Loucy (cell line): ENCODE data around the gene NEDD4L.

ENCODE experiments used
- H2AFZ ChIP-seq: fragments of 200-600 bp; sonication (generic); 2 replicates; pipeline ENCODE4 v1.6.0; 2016; ENCODE audit warnings: antibody characterized with exemption, mild to moderate bottlenecking, low read length, moderate library complexity
- H3F3A ChIP-seq: fragments of 200-600 bp; 2 replicates; pipeline ENCODE4 v1.6.0; 2016; ENCODE audit warnings: antibody characterized with exemption, low read depth, mild to moderate bottlenecking
- H3K27me3 ChIP-seq: fragments of 200-600 bp; sonication (generic); 2 replicates; pipeline ENCODE4 v1.6.1; 2014; ENCODE audit warnings: low read length, mild to moderate bottlenecking; ENCODE audit not compliant: insufficient read depth, poor library complexity, severe bottlenecking
- H3K36me3 ChIP-seq: fragments of 200-600 bp; sonication (generic); 2 replicates; pipeline ENCODE4 v1.6.1; 2016; ENCODE audit warnings: low read length; ENCODE audit not compliant: insufficient read depth
- H3K4me1 ChIP-seq: fragments of 200-600 bp; sonication (generic); 2 replicates; pipeline ENCODE4 v1.5.1; 2014; ENCODE audit warnings: low read length, mild to moderate bottlenecking; ENCODE audit not compliant: insufficient read depth, poor library complexity, severe bottlenecking
- H3K4me2 ChIP-seq: fragments of 200-600 bp; sonication (generic); 2 replicates; pipeline ENCODE4 v1.6.0; 2014; ENCODE audit warnings: antibody characterized with exemption, low read length, low read depth, mild to moderate bottlenecking; ENCODE audit not compliant: poor library complexity, severe bottlenecking
- H3K4me3 ChIP-seq: fragments of 200-600 bp; sonication (generic); 2 replicates; pipeline ENCODE4 v1.5.1; 2014; ENCODE audit warnings: low read length, mild to moderate bottlenecking, mixed read lengths; ENCODE audit not compliant: poor library complexity, severe bottlenecking
- H3K79me2 ChIP-seq: fragments of 200-600 bp; sonication (generic); 2 replicates; pipeline ENCODE4 v1.6.1; 2014; ENCODE audit warnings: low read length; ENCODE audit not compliant: insufficient read depth
- H3K9ac ChIP-seq: fragments of 200-600 bp; sonication (generic); 2 replicates; pipeline ENCODE4 v1.6.0; 2014; ENCODE audit warnings: mild to moderate bottlenecking, low read depth, low read length, moderate library complexity; ENCODE audit not compliant: poor library complexity, severe bottlenecking
- H3K9me2 ChIP-seq: fragments of 200-600 bp; sonication (generic); replicated peaks from 2 replicates; pipeline ENCODE4 v1.6.1; 2016; ENCODE audit warnings: low read depth, low read length, mixed read lengths
- H3K9me3 ChIP-seq: fragments of 200-600 bp; sonication (generic); 2 replicates; pipeline ENCODE4 v1.6.1; 2014; ENCODE audit warnings: mild to moderate bottlenecking, antibody characterized with exemption, low read length, low read depth; ENCODE audit not compliant: insufficient read depth
- H4K20me1 ChIP-seq: fragments of 200-600 bp; sonication (generic); 2 replicates; pipeline ENCODE4 v1.6.0; 2014; ENCODE audit warnings: antibody characterized with exemption, low read length, mild to moderate bottlenecking; ENCODE audit not compliant: insufficient read depth, poor library complexity, severe bottlenecking
- CTCF ChIP-seq: fragments of 200-600 bp; sonication (generic); conservative IDR thresholded peaks from 2 replicates; pipeline ENCODE4 v1.5.1; 2014; ENCODE audit warnings: mild to moderate bottlenecking, antibody characterized with exemption, low read length
- EZH2phosphoT487 ChIP-seq: fragments of 200-600 bp; IDR thresholded peaks from 2 replicates; pipeline ENCODE4 v1.6.1; 2018; ENCODE audit warnings: antibody characterized with exemption, mild to moderate bottlenecking, moderate library complexity, borderline replicate concordance

Gene NEDD4L

GRCh38 chr18:58284699-58285448, 240.8 kb downstream of the NEDD4L start:
- Histone ChIP-seq H3K4me3 (no peak overlapping the region), H3K79me2 (no peaks in the 10 kb centered on the region), H2AFZ (no peak overlapping the region), H3F3A (no peaks in the 10 kb centered on the region), H3K9ac (no peak overlapping the region), H3K9me2 (no peaks in the 10 kb centered on the region), H4K20me1 (no peaks in the 10 kb centered on the region), H3K9me3 (no peaks in the 10 kb centered on the region), H3K27me3 (no peaks in the 10 kb centered on the region), H3K4me1 (peaks cover 5% of the 10 kb centered on the region), H3K4me2 (no peak overlapping the region), H3K36me3 (no peaks in the 10 kb centered on the region)
- TF ChIP-seq EZH2phosphoT487 = no peak
- TF ChIP-seq CTCF = no peak

- Histone ChIP-seq H3K4me3 (no peak overlapping the region), H3K9me2 (no peaks in the 10 kb centered on the region), H3K9ac (no peak overlapping the region)
Observed at GRCh38 chr18:58285449-58286130, 241.6 kb downstream of the NEDD4L start.

GRCh38 chr18:58286632-58287352, 242.8 kb downstream of the NEDD4L start:
- Histone ChIP-seq H3K9ac (no peak overlapping the region), H3K27me3 (no peaks in the 10 kb centered on the region), H3K9me2 (no peaks in the 10 kb centered on the region), H3F3A (no peaks in the 10 kb centered on the region), H3K4me2 (no peak overlapping the region), H3K36me3 (no peaks in the 10 kb centered on the region), H3K9me3 (no peaks in the 10 kb centered on the region), H4K20me1 (no peaks in the 10 kb centered on the region), H3K4me1 (peaks cover 5% of the 10 kb centered on the region), H2AFZ (no peak overlapping the region), H3K79me2 (no peaks in the 10 kb centered on the region), H3K4me3 (no peak overlapping the region)
- TF ChIP-seq EZH2phosphoT487 (no peak), CTCF (no peak)

More at GRCh38 chr18:58285449-58286130, 241.6 kb downstream of the NEDD4L start:
- Histone ChIP-seq H3K9me3 (no peaks in the 10 kb centered on the region), H3K36me3 (no peaks in the 10 kb centered on the region), H3K79me2 (no peaks in the 10 kb centered on the region), H2AFZ (no peak overlapping the region), H3K4me1 (peaks cover 5% of the 10 kb centered on the region), H3K27me3 (no peaks in the 10 kb centered on the region), H4K20me1 (no peaks in the 10 kb centered on the region), H3F3A (no peaks in the 10 kb centered on the region), H3K4me2 (no peak overlapping the region)
- TF ChIP-seq EZH2phosphoT487 (no peak), CTCF (no peak)
